Hepatocyte (in vitro differentiated cells): Measurements from ENCODE around the gene MEN1.

Experiments used
- CTCF ChIP-seq: fragments of 200-600 bp; sonication (generic); IDR thresholded peaks from 2 replicates; pipeline ENCODE4 v1.5.1; 2016; ENCODE audit warnings: antibody characterized with exemption, mild to moderate bottlenecking; ENCODE audit not compliant: poor library complexity
- EZH2 ChIP-seq: fragments of 200-600 bp; sonication (generic); IDR thresholded peaks from 2 replicates; pipeline ENCODE4 v1.6.1; 2016; ENCODE audit warnings: antibody characterized with exemption, mild to moderate bottlenecking, borderline replicate concordance
- EZH2phosphoT487 ChIP-seq: fragments of 200-600 bp; sonication (generic); IDR thresholded peaks from one replicate; pipeline ENCODE4 v1.6.1; 2018; ENCODE audit warnings: antibody characterized with exemption, mild to moderate bottlenecking, low read depth, moderate library complexity; ENCODE audit not compliant: unreplicated experiment, severe bottlenecking

- no peak for TF ChIP-seq CTCF
- no peak for TF ChIP-seq EZH2phosphoT487
- no peak for TF ChIP-seq EZH2
Measured at GRCh38 chr11:64813826-64814225, 3.5 kb upstream of the MEN1 start.
